Mesodermal cell (in vitro differentiated cells): ENCODE results near the gene TRIM60.

Experiments
- H3K27ac ChIP-seq: 2 replicates; pipeline ENCODE4 v1.7.0; 2013; ENCODE audit warnings: mild to moderate bottlenecking, low read depth, low read length, moderate library complexity; ENCODE audit not compliant: severe bottlenecking
- H3K36me3 ChIP-seq: 2 replicates; pipeline ENCODE4 v1.7.1; 2013; ENCODE audit warnings: mild to moderate bottlenecking, low read length, moderate library complexity; ENCODE audit not compliant: control insufficient read depth, insufficient read depth
- H3K4me1 ChIP-seq: one replicate; pipeline ENCODE4 v1.7.1; 2013; ENCODE audit warnings: mild to moderate bottlenecking, low read length; ENCODE audit not compliant: insufficient read depth, control insufficient read depth, poor library complexity, severe bottlenecking
- H3K4me3 ChIP-seq: 2 replicates; pipeline ENCODE4 v1.7.0; 2013; ENCODE audit warnings: low read length, control low read depth, mild to moderate bottlenecking; ENCODE audit not compliant: insufficient read depth, poor library complexity, severe bottlenecking; ENCODE audit errors: extremely low read depth
- H3K9me3 ChIP-seq: 2 replicates; pipeline ENCODE4 v1.7.1; 2013; ENCODE audit warnings: mild to moderate bottlenecking, low read length, moderate library complexity; ENCODE audit not compliant: control insufficient read depth
- WGBS, 2 experiments: methylation state at CpG; one replicate each; pipeline ENCODE4 v1.1.5; 2013; ENCODE audit warnings: missing lambda C conversion rate in 2 of 2; ENCODE audit not compliant: insufficient coverage in 2 of 2; 5-methylcytosine and 5-hydroxymethylcytosine counted together

TRIM60 gene

DNA sequence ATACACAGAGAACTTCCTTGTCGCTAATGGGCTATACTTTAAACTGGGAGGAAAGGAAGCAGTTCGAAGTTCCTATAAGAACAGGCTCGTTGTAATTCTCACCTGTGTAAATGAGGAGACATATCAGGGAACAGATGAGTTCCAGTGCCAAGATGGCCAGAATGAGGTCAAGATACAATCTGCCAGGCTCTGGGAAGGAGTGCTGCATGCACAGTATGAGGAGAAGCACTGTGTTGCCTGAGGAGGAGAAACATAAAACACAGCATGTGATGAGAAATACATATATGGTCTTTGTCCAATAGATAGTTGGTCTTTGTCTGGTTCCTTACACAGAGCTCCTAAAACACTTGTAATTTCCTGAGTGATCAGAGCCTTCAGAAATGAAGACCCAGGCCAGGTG is 56.6 kb downstream of the TRIM60 start:
- no peaks in the 10 kb centered on the region for H3K9me3 ChIP-seq
- no peak overlapping the region for H3K4me3 ChIP-seq
- no peak overlapping the region for H3K27ac ChIP-seq
- H3K36me3 ChIP-seq: peaks cover 44% of the 10 kb centered on the region
- WGBS, 2 experiments: 86 to 91% methylated on average over 2 to 3 of the region's 3 CpGs
- H3K4me1 ChIP-seq: no peaks in the 10 kb centered on the region
